AG04450 (cell line): Measurements from ENCODE around the gene LAMA5. TPM values are rescaled to one million over a fixed set of nuclear protein-coding genes. Genes with fewer than 3 reads are reported as not detected.
A peak's percentile ranks its signal among the peaks of the same experiment; 100 is the strongest.

Experiments used
- CTCF ChIA-PET: fragments of 300-600, 350-600 bp; formaldehyde crosslinking; extraction: SDS; loops from one replicate; lab custom pipeline; 2022; ENCODE audit warnings: antibody characterized with exemption, inconsistent platforms; lab: Charles Lee
- POLR2A ChIA-PET: fragments of 350-600 bp; formaldehyde crosslinking; extraction: SDS; loops from one replicate; lab custom pipeline; 2021; ENCODE audit warnings: antibody characterized with exemption, inconsistent platforms; lab: Yijun Ruan, JAX
- DNase-seq: peaks from one replicate; pipeline ENCODE4 v3.0.0-alpha.2; 2011; ENCODE audit warnings: low read depth, low spot score
- H3K27ac ChIP-seq: one replicate; pipeline ENCODE4 v1.5.1; 2012; ENCODE audit warnings: low read depth, low read length, control low read depth
- H3K27me3 ChIP-seq: one replicate; pipeline ENCODE4 v1.6.0; 2012; ENCODE audit warnings: low read length; ENCODE audit not compliant: control insufficient read depth, insufficient read depth
- H3K4me3 ChIP-seq: 2 replicates; pipeline ENCODE4 v1.5.1; 2011; ENCODE audit warnings: mild to moderate bottlenecking, low read depth, low read length, control low read depth
- H3K9me3 ChIP-seq: 2 replicates; pipeline ENCODE4 v1.5.1; 2012; ENCODE audit warnings: low read length; ENCODE audit not compliant: control insufficient read depth, insufficient read depth
- CTCF ChIP-seq: IDR thresholded peaks from 2 replicates; pipeline ENCODE4 v1.5.1; 2011; ENCODE audit warnings: low read depth, low read length, control low read depth, inconsistent platforms
- polyA plus RNA-seq: library from polyadenylated mRNA; depleted of rRNA; stranded (reverse); fragments of >200 nt; gene quantifications from 2 replicates; pipeline ENCODE4 v1.2.3, GENCODE V29; 2011

Gene LAMA5
- polyA plus RNA-seq, 1 experiment = 1.9 TPM

- no peak for TF ChIP-seq CTCF
- no peak for DNase-seq
- H3K27me3 ChIP-seq = peaks cover 12% of the 10 kb centered on the region
- ChIA-PET CTCF (no interaction called here), POLR2A (no interaction called here)
- H3K27ac ChIP-seq = no peak overlapping the region
- H3K4me3 ChIP-seq = peak overlapping the region; percentile 68
- no peaks in the 10 kb centered on the region; the same call in 1 of the 2 replicates for H3K9me3 ChIP-seq
These were observed 39.6 kb upstream of the LAMA5 start for GRCh38 chr20:62406635-62407176.

GRCh38 chr20:62405981-62406513, 38.9 kb upstream of the LAMA5 start:
- H3K27ac ChIP-seq = no peak overlapping the region
- H3K27me3 ChIP-seq = peaks cover 12% of the 10 kb centered on the region
- DNase-seq = no peak
- CTCF ChIA-PET = interaction anchor here (0.9 to 1.1 kb wide), 2 partner anchors 10 to 104 kb away, joined by 4 to 5 read pairs; partner anchors contain the start of gene ADRM1
- no peak for TF ChIP-seq CTCF
- peak overlapping the region; percentile 68 for H3K4me3 ChIP-seq
- POLR2A ChIA-PET = no interaction called here
- H3K9me3 ChIP-seq = no peaks in the 10 kb centered on the region; the same call in 1 of the 2 replicates

- peak; percentile 49 for TF ChIP-seq CTCF
- H3K4me3 ChIP-seq = peak overlapping the region; percentile 68; the same call in 1 of the 2 replicates
- H3K27ac ChIP-seq = no peak overlapping the region
- CTCF ChIA-PET = interaction anchor here (0.9 to 1.1 kb wide), 2 partner anchors 9 to 103 kb away, joined by 4 to 5 read pairs; partner anchors contain the start of gene ADRM1
- POLR2A ChIA-PET = no interaction called here
- H3K9me3 ChIP-seq = no peaks in the 10 kb centered on the region; the same call in 1 of the 2 replicates
- peaks cover 8% of the 10 kb centered on the region for H3K27me3 ChIP-seq
- DNase-seq = no peak
These were observed 38.2 kb upstream of the LAMA5 start for GRCh38 chr20:62405108-62405980.

GRCh38 chr20:62404761-62405107, 37.6 kb upstream of the LAMA5 start:
- no peak for DNase-seq
- no peak overlapping the region for H3K27ac ChIP-seq
- H3K27me3 ChIP-seq = peaks cover 6% of the 10 kb centered on the region
- no peaks in the 10 kb centered on the region; the same call in 1 of the 2 replicates for H3K9me3 ChIP-seq
- no peak overlapping the region for H3K4me3 ChIP-seq
- TF ChIP-seq CTCF = no peak
- CTCF ChIA-PET = interaction anchor here (1.1 kb wide), 1 partner anchor 8 kb away, joined by 4 read pairs; no protein-coding TSS in a partner anchor
- POLR2A ChIA-PET = no interaction called here
